ENCODE data around the gene GNAQ. TPM values are rescaled to one million over a fixed set of nuclear protein-coding genes. Genes with fewer than 3 reads are reported as not detected.

GNAQ gene
- total RNA-seq (2022; extraction: Qiagen RNA extraction; ENCODE audit: low read depth), result 14.1 to 17.2 TPM (median 16.7 TPM) in 5 replicates

DNA sequence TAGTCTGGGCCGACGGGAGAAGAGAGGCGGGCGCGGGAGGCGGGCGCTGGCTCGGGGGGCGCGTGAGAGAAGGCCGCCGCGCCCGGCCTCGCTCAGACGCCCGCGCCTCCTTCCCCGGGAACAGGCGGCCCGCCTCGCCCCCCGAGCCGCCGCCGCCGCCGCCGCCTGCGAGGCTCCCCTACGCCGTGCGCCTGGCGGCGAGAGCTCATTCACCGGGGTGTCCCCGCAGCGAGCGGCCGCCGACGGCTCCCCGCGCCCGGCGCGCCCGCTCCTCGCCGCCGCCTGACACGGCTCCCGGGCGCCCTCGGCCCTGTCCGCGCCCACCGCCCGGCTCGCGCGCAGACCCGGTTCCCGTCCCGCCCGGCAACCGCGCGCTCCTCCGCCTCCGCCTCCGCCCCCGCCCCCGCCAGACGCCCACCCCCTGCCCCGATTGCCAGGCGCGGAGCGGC, at the start of gene GNAQ:
GNAQ (minus strand) TSS at position 368 of the 449 bp plus-strand sequence. CDS start 576 bp downstream, outside the sequence.

Other genes with a start within 250 kb of the GNAQ start
- 17.6 to 22.3 TPM (median 18.7 TPM) in 5 replicates for gene CEP78, start 204.3 kb upstream of the GNAQ start, total RNA-seq (2022; extraction: Qiagen RNA extraction; ENCODE audit: low read depth)